Stomach smooth muscle (tissue), 2 donors: Measurements from ENCODE around the gene NFE2L3.

Experiments used
- H3K27ac ChIP-seq: one replicate; pipeline ENCODE4 v1.7.0; 2013; ENCODE audit warnings: mild to moderate bottlenecking, low read length, inconsistent platforms
- H3K27me3 ChIP-seq, 2 donors: one replicate each; pipeline ENCODE4 v1.7.0; 2013; ENCODE audit warnings: low read length in 2 of 2; ENCODE audit not compliant: insufficient read depth in 2 of 2, control insufficient read depth in 1 of 2
- H3K36me3 ChIP-seq, 2 donors: one replicate each; pipeline ENCODE4 v1.7.0; 2013; ENCODE audit warnings: low read length in 2 of 2; ENCODE audit not compliant: control insufficient read depth in 2 of 2, insufficient read depth in 2 of 2
- H3K4me1 ChIP-seq: one replicate; pipeline ENCODE4 v1.7.0; 2013; ENCODE audit warnings: low read length; ENCODE audit not compliant: control insufficient read depth, insufficient read depth
- H3K4me3 ChIP-seq, 2 donors: one replicate each; pipeline ENCODE4 v1.7.0; 2013; ENCODE audit warnings: low read length in 2 of 2
- H3K9ac ChIP-seq, 2 donors: one replicate each; pipeline ENCODE4 v1.7.0; 2013; ENCODE audit warnings: low read length in 2 of 2, mild to moderate bottlenecking in 1 of 2
- H3K9me3 ChIP-seq, 2 donors: one replicate each; pipeline ENCODE4 v1.7.0; 2013; ENCODE audit warnings: low read length in 2 of 2; ENCODE audit not compliant: control insufficient read depth in 2 of 2
- donor health status: healthy.
- donor health status: Pancreatic carcinoma.

The NFE2L3 gene

DNA sequence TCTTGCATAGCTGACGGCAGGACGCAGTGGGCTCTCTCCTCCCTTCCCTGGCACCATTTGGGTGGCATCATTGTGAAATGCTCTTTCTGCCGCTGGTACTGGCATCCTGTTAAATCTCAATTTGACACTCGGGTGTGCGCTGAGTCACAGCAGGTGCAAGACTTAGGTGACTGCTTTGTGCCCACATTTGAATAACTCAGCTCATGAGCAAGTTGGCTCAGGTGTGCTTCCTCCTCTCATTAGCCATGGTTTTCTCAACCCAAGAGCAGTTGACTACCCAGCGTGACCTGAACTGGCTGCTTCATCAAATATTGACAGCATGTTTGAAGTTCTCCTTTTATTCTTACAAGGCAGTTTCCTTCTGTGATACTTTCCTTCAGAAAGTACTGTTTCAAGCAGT is 24.6 kb upstream of the NFE2L3 start:
- Histone ChIP-seq H3K4me1 (no peaks in the 10 kb centered on the region), H3K9me3 (no peaks in the 10 kb centered on the region), H3K9ac (no peak overlapping the region), H3K4me3 (no peak overlapping the region), H3K36me3 (no peaks in the 10 kb centered on the region), H3K27ac (no peak overlapping the region), H3K27me3 (peaks cover 2 to 3% of the 10 kb centered on the region in 2 donors)

DNA sequence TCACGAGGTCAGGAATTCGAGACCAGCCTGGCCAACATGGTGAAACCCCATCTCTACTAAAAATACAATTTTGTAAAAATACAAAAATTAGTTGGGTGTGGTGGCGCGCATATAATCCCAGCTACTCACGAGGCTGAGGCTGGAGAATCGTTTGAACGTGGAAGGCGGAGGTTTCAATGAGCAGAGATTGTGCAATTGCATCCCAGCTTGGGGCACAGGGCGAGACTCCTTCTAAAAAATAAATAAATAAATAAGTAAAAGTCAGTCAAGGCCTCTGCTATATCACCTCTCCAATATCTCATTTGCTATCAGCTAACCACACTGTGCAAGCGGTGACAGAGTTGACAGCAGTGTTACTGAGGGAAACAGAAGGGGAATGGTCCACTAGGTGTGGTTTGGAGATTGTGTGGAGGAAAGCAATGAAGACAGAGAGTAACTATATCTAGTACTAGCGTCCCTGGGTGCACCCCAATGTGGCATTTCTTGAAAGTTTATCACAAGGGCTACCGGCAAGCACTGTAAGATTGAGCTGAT is 20.9 kb upstream of the NFE2L3 start:
- Histone ChIP-seq H3K4me1 (no peaks in the 10 kb centered on the region), H3K27ac (no peak overlapping the region), H3K9me3 (no peaks in the 10 kb centered on the region), H3K4me3 (no peak overlapping the region), H3K36me3 (no peaks in the 10 kb centered on the region), H3K27me3 (peaks cover 0 to 3% of the 10 kb centered on the region in 2 donors), H3K9ac (no peak overlapping the region)

DNA sequence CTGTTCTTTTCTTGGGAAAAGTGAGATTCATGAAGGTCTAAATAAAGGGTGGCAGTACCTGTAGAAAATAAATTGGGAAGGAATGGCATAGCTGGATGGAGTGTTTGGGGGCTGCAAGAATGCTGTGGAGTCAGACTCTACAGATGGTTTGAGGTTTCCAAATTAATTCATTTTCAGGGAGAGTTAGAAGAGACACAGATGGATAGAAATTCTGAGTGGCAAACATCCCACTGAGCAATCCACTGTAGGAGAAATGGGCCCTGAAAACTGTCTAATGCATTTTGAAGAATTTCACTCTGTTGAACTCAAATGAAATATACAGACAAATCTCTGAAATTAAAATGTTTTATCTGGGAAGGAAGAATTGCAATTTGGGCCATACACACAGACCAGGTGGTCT is 16.9 kb upstream of the NFE2L3 start:
- Histone ChIP-seq H3K4me1 (no peaks in the 10 kb centered on the region), H3K27me3 (no peaks in the 10 kb centered on the region), H3K9ac (no peak overlapping the region), H3K27ac (no peak overlapping the region), H3K9me3 (no peaks in the 10 kb centered on the region), H3K36me3 (no peaks in the 10 kb centered on the region), H3K4me3 (no peak overlapping the region)

DNA sequence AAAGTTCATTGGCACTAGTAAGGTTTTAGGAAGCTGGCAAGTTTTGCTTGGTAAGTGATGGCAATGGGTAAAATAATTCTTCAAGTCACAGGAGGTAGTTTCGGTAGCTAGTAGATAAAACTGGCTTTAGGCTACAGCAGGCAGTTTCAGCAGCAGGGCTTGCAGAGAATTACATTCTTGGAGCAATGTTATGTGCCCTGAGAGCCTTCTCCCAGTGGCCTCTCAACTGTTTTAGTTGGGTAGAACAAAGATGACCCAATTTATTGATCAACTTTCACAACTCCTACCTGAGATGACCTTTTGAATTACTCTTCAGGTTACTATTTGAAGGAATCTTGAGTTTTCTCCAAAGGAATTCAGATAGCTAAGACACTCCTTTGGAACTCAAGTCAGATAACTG is 16.4 kb upstream of the NFE2L3 start:
- H3K9ac ChIP-seq, result no peak overlapping the region
- no peaks in the 10 kb centered on the region for H3K27me3 ChIP-seq
- H3K4me1 ChIP-seq, result no peaks in the 10 kb centered on the region
- no peaks in the 10 kb centered on the region for H3K9me3 ChIP-seq
- no peaks in the 10 kb centered on the region for H3K36me3 ChIP-seq
- no peak overlapping the region for H3K4me3 ChIP-seq
- H3K27ac ChIP-seq, result no peak overlapping the region

DNA sequence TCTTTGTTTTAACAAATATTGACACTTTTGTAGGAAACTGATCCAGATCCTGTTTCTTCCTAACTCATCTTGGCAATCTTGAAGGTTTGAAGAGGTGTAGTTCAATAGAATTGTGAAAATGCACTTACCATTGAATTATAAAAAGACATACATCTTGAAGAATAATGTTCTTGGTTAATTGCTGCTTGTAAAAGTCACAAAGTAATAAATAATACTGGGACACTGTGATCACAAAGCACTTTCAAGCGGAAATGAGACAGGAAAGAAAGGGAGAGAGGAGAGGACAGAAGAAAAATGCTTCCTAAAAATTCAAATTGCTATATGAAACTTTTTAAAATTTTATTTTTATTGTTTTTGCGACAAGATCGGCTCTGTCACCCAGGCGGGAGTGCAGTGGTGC is 15.2 kb upstream of the NFE2L3 start:
- H3K9ac ChIP-seq, result no peak overlapping the region
- H3K27ac ChIP-seq, result no peak overlapping the region
- H3K36me3 ChIP-seq, result no peaks in the 10 kb centered on the region
- H3K9me3 ChIP-seq, result no peaks in the 10 kb centered on the region
- no peaks in the 10 kb centered on the region for H3K4me1 ChIP-seq
- no peaks in the 10 kb centered on the region for H3K27me3 ChIP-seq
- H3K4me3 ChIP-seq, result no peak overlapping the region

DNA sequence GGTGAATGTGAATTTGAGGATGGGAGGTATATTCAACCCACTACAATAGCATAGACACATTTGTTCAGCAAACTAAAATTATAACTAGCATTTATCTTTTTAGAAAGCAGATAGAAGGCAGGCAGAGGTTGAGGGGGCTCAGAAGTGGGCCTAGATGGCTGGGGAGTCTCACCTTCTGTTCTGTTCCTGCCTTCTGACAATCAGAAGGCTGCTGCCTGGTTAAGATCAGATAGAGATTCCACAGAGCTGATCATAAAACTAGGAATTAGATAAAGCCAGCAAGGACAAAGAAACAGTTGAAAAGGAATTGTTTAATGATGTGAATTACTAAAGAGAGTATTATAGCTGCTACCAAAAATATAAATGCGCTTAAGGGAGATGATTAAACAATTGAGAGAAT is 11.6 kb upstream of the NFE2L3 start:
- Histone ChIP-seq H3K27me3 (no peaks in the 10 kb centered on the region), H3K36me3 (no peaks in the 10 kb centered on the region), H3K27ac (no peak overlapping the region), H3K4me1 (no peaks in the 10 kb centered on the region), H3K9me3 (no peaks in the 10 kb centered on the region), H3K9ac (no peak overlapping the region), H3K4me3 (no peak overlapping the region)

DNA sequence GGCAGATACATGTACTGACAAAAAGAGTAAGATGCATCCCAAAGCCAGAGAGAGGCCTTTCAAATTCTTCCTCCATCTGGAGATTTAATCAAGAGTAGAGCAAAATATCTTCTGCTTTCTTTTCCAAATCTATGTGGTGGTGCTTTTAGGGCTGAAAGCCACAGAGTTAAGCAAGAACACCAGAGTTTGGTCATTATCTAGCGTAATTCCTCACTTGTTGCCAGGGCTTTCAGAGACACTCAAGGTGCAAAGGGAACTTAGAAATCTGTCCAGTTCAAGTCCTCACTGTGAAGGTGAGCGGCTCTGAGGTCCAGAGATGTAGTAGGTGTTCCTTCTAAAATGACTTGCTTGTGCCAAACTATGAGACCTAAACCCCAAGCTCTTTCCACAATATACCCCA is 10.9 kb upstream of the NFE2L3 start:
- H3K4me1 ChIP-seq, result no peaks in the 10 kb centered on the region
- H3K9ac ChIP-seq, result no peak overlapping the region
- no peaks in the 10 kb centered on the region for H3K9me3 ChIP-seq
- H3K36me3 ChIP-seq, result no peaks in the 10 kb centered on the region
- H3K27me3 ChIP-seq, result no peaks in the 10 kb centered on the region
- H3K27ac ChIP-seq, result no peak overlapping the region
- H3K4me3 ChIP-seq, result no peak overlapping the region

DNA sequence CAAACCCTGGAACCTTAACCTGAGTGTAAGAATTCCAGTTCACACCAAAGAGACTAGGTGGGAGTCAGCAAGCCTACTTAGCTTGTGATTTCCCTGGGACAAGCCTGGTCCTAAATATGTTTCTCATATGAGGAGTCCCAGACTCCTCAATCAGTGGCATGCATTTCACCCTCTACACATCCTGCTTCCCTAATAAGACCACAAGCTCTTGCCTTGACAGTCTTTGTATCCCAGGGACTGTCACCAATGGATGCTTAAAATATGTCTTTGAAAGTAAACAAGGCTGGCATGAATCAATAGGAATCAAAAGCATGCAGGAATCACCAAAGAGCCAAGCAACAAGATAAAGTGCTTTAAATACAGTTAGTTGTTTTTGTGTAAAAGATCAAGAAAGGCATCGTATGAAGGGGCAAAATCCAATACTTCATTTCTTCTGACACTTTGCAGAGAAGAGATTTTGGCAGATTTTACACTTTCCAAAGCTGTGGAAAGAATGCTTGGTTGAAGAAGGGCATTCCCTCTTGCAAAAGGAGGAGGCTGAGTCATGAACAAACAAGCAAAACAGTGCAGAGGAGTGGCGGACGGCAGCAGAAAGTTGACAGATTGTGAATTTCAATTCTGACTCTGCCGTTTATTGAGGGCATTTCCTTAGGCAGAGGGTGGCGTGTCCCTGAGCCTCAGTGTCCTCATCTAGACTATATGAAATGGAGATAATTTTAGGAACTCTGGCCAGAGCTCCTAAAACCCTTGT is 8.5 kb upstream of the NFE2L3 start:
- no peaks in the 10 kb centered on the region for H3K36me3 ChIP-seq
- no peaks in the 10 kb centered on the region for H3K4me1 ChIP-seq
- H3K27me3 ChIP-seq, result peaks cover 0 to 2% of the 10 kb centered on the region in 2 donors
- no peak overlapping the region for H3K9ac ChIP-seq
- H3K9me3 ChIP-seq, result no peaks in the 10 kb centered on the region
- no peak overlapping the region for H3K4me3 ChIP-seq
- no peak overlapping the region for H3K27ac ChIP-seq

DNA sequence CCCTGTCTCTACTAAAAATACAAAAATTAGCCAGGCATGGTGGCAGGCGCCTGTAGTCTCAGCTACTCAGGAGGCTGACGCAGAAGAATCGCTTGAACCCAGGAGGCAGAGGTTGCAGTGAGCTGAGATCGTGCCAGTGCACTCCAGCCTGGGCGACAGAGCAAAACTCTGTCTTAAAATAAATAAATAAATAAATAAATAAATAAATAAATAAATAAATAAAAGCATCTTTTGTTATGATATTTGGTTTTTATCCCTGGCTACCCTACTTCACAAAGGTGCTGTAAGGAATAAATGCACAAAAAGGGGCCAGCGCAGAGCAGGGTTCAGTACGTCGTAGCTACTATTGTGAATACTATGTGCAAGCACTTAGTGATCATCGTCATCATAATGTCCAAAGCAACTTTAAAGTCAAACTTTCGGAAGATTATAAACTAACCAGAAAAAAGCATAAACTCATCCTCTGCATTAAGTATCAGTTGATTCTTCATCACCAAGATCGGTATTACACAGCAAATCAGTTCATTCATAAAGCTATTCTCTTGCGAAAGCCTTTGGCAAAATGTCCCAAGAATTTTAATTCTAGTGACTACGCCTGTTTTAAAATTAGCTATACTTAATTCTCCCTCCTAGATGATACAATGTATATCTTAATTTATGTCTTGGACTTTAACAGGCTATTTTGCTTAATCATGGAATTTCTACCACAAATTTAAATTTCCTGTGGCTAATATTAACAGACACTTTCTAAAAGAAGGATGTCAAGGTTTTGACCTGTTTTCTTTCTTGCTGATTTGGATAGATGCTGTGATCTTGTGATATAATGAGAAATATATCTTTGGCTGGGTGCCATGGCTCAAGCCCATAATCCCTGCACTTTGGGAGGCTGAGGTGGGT is 7.6 kb upstream of the NFE2L3 start:
- H3K4me3 ChIP-seq, result no peak overlapping the region
- H3K9me3 ChIP-seq, result no peaks in the 10 kb centered on the region
- no peak overlapping the region for H3K27ac ChIP-seq
- no peaks in the 10 kb centered on the region for H3K4me1 ChIP-seq
- H3K27me3 ChIP-seq, result peaks cover 0 to 2% of the 10 kb centered on the region in 2 donors
- no peak overlapping the region for H3K9ac ChIP-seq
- no peaks in the 10 kb centered on the region for H3K36me3 ChIP-seq

DNA sequence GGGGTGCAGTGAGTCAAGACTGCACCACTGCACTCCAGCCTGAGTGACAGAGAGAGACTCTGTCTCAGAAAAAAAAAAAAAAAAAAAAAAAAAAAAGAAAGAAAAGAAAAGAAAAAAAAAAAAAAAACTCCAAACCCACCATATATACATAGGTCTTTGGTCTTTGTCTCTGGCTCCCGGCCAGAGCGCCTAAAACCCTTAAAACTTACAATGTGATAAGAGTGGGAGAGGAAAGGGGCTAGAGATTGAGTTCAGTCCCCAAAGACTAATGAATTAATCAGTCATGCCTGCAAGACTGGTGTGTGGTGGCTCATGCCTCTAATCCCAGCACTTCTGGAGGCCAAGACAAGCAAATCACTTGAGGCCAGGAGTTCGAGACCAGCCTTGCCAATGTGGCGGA is 6.8 kb upstream of the NFE2L3 start:
- H3K27ac ChIP-seq, result no peak overlapping the region
- peaks cover 0 to 2% of the 10 kb centered on the region in 2 donors for H3K27me3 ChIP-seq
- no peaks in the 10 kb centered on the region for H3K9me3 ChIP-seq
- no peaks in the 10 kb centered on the region for H3K36me3 ChIP-seq
- H3K4me3 ChIP-seq, result no peak overlapping the region
- H3K9ac ChIP-seq, result no peak overlapping the region
- no peaks in the 10 kb centered on the region for H3K4me1 ChIP-seq
